Ishikawa (cell line): ENCODE results near the gene HLA-A.

Experiments
- TAF1 ChIP-seq: IDR thresholded peaks from 2 replicates; pipeline ENCODE4 v1.6.1; 2012; ENCODE audit warnings: low read depth, mild to moderate bottlenecking
- YY1 ChIP-seq: IDR thresholded peaks from 2 replicates; pipeline ENCODE4 v1.6.1; 2012; ENCODE audit warnings: low read depth
- TF ChIP-seq, protein P1 (sequence below): IDR thresholded peaks from 2 replicates; pipeline ENCODE4 v1.6.1; 2012
- TF ChIP-seq, protein P2 (sequence below): IDR thresholded peaks from 2 replicates; pipeline ENCODE4 v1.6.1; 2012; ENCODE audit warnings: low read depth, mild to moderate bottlenecking

DNA sequence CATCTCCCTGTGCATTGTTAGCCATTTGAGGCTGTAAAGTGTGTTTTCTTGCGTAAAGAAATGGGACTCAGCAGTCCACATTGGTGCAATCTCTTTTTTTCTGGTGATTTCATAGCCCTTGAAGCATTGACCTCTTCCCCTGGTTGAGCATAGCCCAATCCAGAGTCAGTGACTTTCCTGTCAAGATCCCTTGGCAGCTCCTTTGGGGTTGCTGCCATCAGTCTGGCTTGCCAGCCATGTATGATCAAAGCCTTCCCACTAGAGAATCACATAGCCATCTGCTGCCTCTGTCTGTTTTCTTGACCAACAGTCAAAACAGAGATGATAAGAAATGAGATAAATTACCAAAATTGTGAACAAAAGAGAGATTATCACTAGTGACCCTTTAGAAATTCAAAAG lies 19.6 kb downstream of the HLA-A start:
- TF ChIP-seq, protein P1, sequence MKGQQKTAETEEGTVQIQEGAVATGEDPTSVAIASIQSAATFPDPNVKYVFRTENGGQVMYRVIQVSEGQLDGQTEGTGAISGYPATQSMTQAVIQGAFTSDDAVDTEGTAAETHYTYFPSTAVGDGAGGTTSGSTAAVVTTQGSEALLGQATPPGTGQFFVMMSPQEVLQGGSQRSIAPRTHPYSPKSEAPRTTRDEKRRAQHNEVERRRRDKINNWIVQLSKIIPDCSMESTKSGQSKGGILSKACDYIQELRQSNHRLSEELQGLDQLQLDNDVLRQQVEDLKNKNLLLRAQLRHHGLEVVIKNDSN: no peak
- TF ChIP-seq YY1: no peak
- no peak for TF ChIP-seq TAF1
- TF ChIP-seq, protein P2, sequence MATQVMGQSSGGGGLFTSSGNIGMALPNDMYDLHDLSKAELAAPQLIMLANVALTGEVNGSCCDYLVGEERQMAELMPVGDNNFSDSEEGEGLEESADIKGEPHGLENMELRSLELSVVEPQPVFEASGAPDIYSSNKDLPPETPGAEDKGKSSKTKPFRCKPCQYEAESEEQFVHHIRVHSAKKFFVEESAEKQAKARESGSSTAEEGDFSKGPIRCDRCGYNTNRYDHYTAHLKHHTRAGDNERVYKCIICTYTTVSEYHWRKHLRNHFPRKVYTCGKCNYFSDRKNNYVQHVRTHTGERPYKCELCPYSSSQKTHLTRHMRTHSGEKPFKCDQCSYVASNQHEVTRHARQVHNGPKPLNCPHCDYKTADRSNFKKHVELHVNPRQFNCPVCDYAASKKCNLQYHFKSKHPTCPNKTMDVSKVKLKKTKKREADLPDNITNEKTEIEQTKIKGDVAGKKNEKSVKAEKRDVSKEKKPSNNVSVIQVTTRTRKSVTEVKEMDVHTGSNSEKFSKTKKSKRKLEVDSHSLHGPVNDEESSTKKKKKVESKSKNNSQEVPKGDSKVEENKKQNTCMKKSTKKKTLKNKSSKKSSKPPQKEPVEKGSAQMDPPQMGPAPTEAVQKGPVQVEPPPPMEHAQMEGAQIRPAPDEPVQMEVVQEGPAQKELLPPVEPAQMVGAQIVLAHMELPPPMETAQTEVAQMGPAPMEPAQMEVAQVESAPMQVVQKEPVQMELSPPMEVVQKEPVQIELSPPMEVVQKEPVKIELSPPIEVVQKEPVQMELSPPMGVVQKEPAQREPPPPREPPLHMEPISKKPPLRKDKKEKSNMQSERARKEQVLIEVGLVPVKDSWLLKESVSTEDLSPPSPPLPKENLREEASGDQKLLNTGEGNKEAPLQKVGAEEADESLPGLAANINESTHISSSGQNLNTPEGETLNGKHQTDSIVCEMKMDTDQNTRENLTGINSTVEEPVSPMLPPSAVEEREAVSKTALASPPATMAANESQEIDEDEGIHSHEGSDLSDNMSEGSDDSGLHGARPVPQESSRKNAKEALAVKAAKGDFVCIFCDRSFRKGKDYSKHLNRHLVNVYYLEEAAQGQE: no peak
